ENCODE data around the gene AMPD1. TPM values are rescaled to one million over a fixed set of nuclear protein-coding genes. Genes with fewer than 3 reads are reported as not detected.

The AMPD1 gene
- polyA plus RNA-seq, 1 donor (not counting 4 experiments of a cell fraction or from before 2014, with no cell fraction given): not detected

- Histone ChIP-seq H2AFZ (ENCODE audit: control insufficient read depth, low read length) (no peak overlapping the region), H3K27ac (ENCODE audit: control insufficient read depth, insufficient read depth, low read length) (no peak overlapping the region), H3K27me3 (ENCODE audit: control insufficient read depth, extremely low read depth, insufficient read depth, low read length) (no peaks in the 10 kb centered on the region), H3K9me1 (ENCODE audit: control insufficient read depth, extremely low read depth, insufficient read depth, low read length) (no peaks in the 10 kb centered on the region), H3K36me3 (ENCODE audit: control insufficient read depth in 2 of 2, extremely low read depth in 1 of 2, insufficient read depth in 2 of 2, low read length in 2 of 2) (no peaks in the 10 kb centered on the region), H3K9ac (ENCODE audit: control insufficient read depth, extremely low read depth, insufficient read depth, low read length) (no peak overlapping the region), H3K4me2 (ENCODE audit: control insufficient read depth, extremely low read depth, insufficient read depth, low read depth, low read length) (no peak overlapping the region), H3K4me1 (ENCODE audit: control insufficient read depth, extremely low read depth, insufficient read depth, low read length) (peaks cover 7% of the 10 kb centered on the region), H3K79me2 (ENCODE audit: control insufficient read depth, insufficient read depth, low read length) (peaks cover 40% of the 10 kb centered on the region), H3K9me3 (ENCODE audit: control insufficient read depth, low read depth, low read length) (no peaks in the 10 kb centered on the region), H4K20me1 (ENCODE audit: control insufficient read depth, extremely low read depth, insufficient read depth, low read length) (no peaks in the 10 kb centered on the region), H3K4me3 (ENCODE audit: control insufficient read depth in 2 of 3, extremely low read depth in 1 of 3, insufficient read depth in 2 of 3, low read depth in 1 of 3, low read length in 3 of 3) (no peak overlapping the region)
- FAIRE-seq: no peak
- TF ChIP-seq CTCF (optimal IDR thresholded peaks at IDR 0.05 in 1 of 3, IDR thresholded peaks at IDR 0.05 in 1 of 3, conservative IDR thresholded peaks at IDR 0.05 in 1 of 3; ENCODE audit: extremely low read depth in 1 of 3, insufficient read depth in 2 of 3, low read length in 3 of 3) (no peak), EZH2 (IDR thresholded peaks at IDR 0.05; ENCODE audit: low read length) (no peak)
- DNase-seq (ENCODE audit: low read depth, low spot score): no peak
- dilution Hi-C loops (cut with MboI; ENCODE audit: extremely low pct_ligation_motif_present, low sequenced_read_pairs): no loop called here
These were observed 35.1 kb downstream of the AMPD1 start for GRCh38 chr1:114660238-114660637.

GRCh38 chr1:114651893-114652292 lies 43.5 kb downstream of the AMPD1 start:
- no peak overlapping the region for H3K4me3 ChIP-seq (ENCODE audit: control insufficient read depth in 2 of 3, extremely low read depth in 1 of 3, insufficient read depth in 2 of 3, low read depth in 1 of 3, low read length in 3 of 3)
- H3K27ac ChIP-seq (ENCODE audit: control insufficient read depth, insufficient read depth, low read length): no peak overlapping the region
- no peaks in the 10 kb centered on the region for H3K9me1 ChIP-seq (ENCODE audit: control insufficient read depth, extremely low read depth, insufficient read depth, low read length)
- H3K9ac ChIP-seq (ENCODE audit: control insufficient read depth, extremely low read depth, insufficient read depth, low read length): no peak overlapping the region
- H2AFZ ChIP-seq (ENCODE audit: control insufficient read depth, low read length): no peak overlapping the region
- no peak for TF ChIP-seq CTCF (optimal IDR thresholded peaks at IDR 0.05 in 1 of 3, IDR thresholded peaks at IDR 0.05 in 1 of 3, conservative IDR thresholded peaks at IDR 0.05 in 1 of 3; ENCODE audit: extremely low read depth in 1 of 3, insufficient read depth in 2 of 3, low read length in 3 of 3)
- DNase-seq (ENCODE audit: low read depth, low spot score): no peak
- H3K27me3 ChIP-seq (ENCODE audit: control insufficient read depth, extremely low read depth, insufficient read depth, low read length): no peaks in the 10 kb centered on the region
- no peaks in the 10 kb centered on the region for H4K20me1 ChIP-seq (ENCODE audit: control insufficient read depth, extremely low read depth, insufficient read depth, low read length)
- no peaks in the 10 kb centered on the region for H3K4me1 ChIP-seq (ENCODE audit: control insufficient read depth, extremely low read depth, insufficient read depth, low read length)
- H3K4me2 ChIP-seq (ENCODE audit: control insufficient read depth, extremely low read depth, insufficient read depth, low read depth, low read length): no peak overlapping the region
- FAIRE-seq: no peak
- H3K79me2 ChIP-seq (ENCODE audit: control insufficient read depth, insufficient read depth, low read length): peaks cover 19% of the 10 kb centered on the region
- dilution Hi-C loops (cut with MboI; ENCODE audit: extremely low pct_ligation_motif_present, low sequenced_read_pairs): no loop called here
- no peaks in the 10 kb centered on the region for H3K9me3 ChIP-seq (ENCODE audit: control insufficient read depth, low read depth, low read length)
- no peaks in the 10 kb centered on the region for H3K36me3 ChIP-seq (ENCODE audit: control insufficient read depth in 2 of 2, extremely low read depth in 1 of 2, insufficient read depth in 2 of 2, low read length in 2 of 2)

All from keratinocyte (primary cell).